ENCODE data around the gene C6orf89. TPM values are rescaled to one million over a fixed set of nuclear protein-coding genes. Genes with fewer than 3 reads are reported as not detected.

Gene C6orf89
- polyA plus RNA-seq, 1 donor (not counting 4 experiments of a cell fraction or from before 2014, with no cell fraction given) = 29.0 TPM

DNA sequence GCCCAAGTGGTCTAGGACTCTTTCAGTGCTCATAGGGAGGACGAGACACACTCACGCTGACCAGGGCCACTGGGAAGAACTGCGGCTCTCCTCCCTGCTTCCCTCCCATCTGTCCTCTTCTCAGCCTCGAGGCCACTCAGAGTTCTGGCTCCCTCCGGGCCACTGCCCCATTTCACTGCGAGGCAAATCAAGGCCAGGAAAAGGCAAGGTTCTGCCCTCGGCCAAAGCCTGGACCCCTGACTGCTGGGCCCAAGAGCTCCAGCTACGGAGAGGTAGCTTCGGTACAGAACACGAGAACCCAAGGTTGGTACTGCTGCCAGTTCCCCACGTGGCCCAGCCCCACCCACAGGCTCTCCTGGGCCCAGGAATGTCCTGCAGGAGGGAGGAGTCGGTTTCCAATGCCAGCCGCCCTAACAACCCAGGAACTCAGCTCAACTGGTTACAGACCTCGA, 83.5 kb downstream of the C6orf89 start:
- Histone ChIP-seq H3K9me3 (ENCODE audit: control insufficient read depth, low read depth, low read length) (no peaks in the 10 kb centered on the region), H3K27ac (ENCODE audit: control insufficient read depth, insufficient read depth, low read length) (no peak overlapping the region)

DNA sequence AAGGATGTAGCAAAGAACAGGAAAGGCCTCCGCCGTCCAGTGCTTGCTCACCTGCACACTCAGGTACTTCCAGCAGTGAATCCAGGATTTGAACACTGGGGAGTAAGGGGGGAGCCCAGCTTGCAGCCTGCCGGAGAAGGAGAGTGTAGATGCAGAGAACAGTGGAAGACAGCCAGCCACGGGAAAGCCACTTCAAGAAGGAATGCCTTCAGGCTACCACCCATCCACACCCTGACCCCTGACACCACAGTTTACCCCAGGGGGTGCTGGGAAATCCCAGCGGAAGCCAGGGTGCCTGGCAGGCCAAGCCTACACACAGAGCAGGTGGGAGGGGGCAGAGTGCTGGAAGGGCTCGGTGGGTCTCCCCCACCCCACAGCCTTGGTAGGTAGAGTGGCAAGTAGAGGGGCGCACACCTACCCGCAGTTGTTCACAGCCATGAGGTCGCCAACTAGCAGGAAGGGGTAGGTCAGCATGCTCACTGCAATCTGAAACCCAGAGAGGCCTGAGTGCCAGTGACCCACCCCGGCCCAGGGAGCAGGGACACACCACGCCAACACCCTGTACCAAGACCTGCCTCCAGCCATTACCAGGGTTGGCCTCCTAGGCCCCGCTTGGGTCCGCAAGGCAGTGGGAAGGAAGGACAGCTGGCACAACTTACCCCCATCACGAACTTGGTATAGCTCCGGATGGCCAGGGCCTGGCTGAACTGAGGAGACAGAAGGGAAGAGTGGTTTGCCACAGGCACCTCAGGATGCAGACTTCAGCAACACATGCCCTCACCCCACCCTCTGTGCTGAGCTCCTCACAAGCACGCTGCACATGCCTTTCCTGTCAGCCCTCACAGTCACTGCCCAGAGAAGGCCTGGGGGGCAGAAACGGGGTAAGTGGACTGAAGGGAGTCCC, 84.5 kb downstream of the C6orf89 start:
- peaks cover 35% of the 10 kb centered on the region for H3K4me1 ChIP-seq (ENCODE audit: control insufficient read depth, extremely low read depth, insufficient read depth, low read length)
- H3K27ac ChIP-seq (ENCODE audit: control insufficient read depth, insufficient read depth, low read length) = no peak overlapping the region
- H2AFZ ChIP-seq (ENCODE audit: control insufficient read depth, low read length) = no peak overlapping the region
- no peak overlapping the region for H3K4me3 ChIP-seq (ENCODE audit: control insufficient read depth in 2 of 3, extremely low read depth in 1 of 3, insufficient read depth in 2 of 3, low read depth in 1 of 3, low read length in 3 of 3)
- no peaks in the 10 kb centered on the region for H3K27me3 ChIP-seq (ENCODE audit: control insufficient read depth, extremely low read depth, insufficient read depth, low read length)
- TF ChIP-seq EZH2 (IDR thresholded peaks at IDR 0.05; ENCODE audit: low read length) = no peak
- TF ChIP-seq, protein P1, sequence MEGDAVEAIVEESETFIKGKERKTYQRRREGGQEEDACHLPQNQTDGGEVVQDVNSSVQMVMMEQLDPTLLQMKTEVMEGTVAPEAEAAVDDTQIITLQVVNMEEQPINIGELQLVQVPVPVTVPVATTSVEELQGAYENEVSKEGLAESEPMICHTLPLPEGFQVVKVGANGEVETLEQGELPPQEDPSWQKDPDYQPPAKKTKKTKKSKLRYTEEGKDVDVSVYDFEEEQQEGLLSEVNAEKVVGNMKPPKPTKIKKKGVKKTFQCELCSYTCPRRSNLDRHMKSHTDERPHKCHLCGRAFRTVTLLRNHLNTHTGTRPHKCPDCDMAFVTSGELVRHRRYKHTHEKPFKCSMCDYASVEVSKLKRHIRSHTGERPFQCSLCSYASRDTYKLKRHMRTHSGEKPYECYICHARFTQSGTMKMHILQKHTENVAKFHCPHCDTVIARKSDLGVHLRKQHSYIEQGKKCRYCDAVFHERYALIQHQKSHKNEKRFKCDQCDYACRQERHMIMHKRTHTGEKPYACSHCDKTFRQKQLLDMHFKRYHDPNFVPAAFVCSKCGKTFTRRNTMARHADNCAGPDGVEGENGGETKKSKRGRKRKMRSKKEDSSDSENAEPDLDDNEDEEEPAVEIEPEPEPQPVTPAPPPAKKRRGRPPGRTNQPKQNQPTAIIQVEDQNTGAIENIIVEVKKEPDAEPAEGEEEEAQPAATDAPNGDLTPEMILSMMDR (optimal IDR thresholded peaks at IDR 0.05 in 1 of 3, IDR thresholded peaks at IDR 0.05 in 1 of 3, conservative IDR thresholded peaks at IDR 0.05 in 1 of 3; ENCODE audit: extremely low read depth in 1 of 3, insufficient read depth in 2 of 3, low read length in 3 of 3) = no peak
- H3K9ac ChIP-seq (ENCODE audit: control insufficient read depth, extremely low read depth, insufficient read depth, low read length) = no peak overlapping the region
- FAIRE-seq (no peak), DNase-seq (ENCODE audit: low read depth, low spot score) (no peak)
- dilution Hi-C loops (cut with MboI; ENCODE audit: extremely low pct_ligation_motif_present, low sequenced_read_pairs) = no loop called here
- no peaks in the 10 kb centered on the region for H3K79me2 ChIP-seq (ENCODE audit: control insufficient read depth, insufficient read depth, low read length)
- no peaks in the 10 kb centered on the region for H3K9me3 ChIP-seq (ENCODE audit: control insufficient read depth, low read depth, low read length)
- no peaks in the 10 kb centered on the region for H4K20me1 ChIP-seq (ENCODE audit: control insufficient read depth, extremely low read depth, insufficient read depth, low read length)
- H3K36me3 ChIP-seq (ENCODE audit: control insufficient read depth in 2 of 2, extremely low read depth in 1 of 2, insufficient read depth in 2 of 2, low read length in 2 of 2) = peaks cover 34 to 59% of the 10 kb centered on the region in 2 experiments
- H3K9me1 ChIP-seq (ENCODE audit: control insufficient read depth, extremely low read depth, insufficient read depth, low read length) = peaks cover 3% of the 10 kb centered on the region
- H3K4me2 ChIP-seq (ENCODE audit: control insufficient read depth, extremely low read depth, insufficient read depth, low read depth, low read length) = no peak overlapping the region

More for the DNA sequence above, 83.5 kb downstream of the C6orf89 start:
- no peaks in the 10 kb centered on the region for H3K27me3 ChIP-seq (ENCODE audit: control insufficient read depth, extremely low read depth, insufficient read depth, low read length)
- H3K4me1 ChIP-seq (ENCODE audit: control insufficient read depth, extremely low read depth, insufficient read depth, low read length) = peaks cover 35% of the 10 kb centered on the region
- no peaks in the 10 kb centered on the region for H4K20me1 ChIP-seq (ENCODE audit: control insufficient read depth, extremely low read depth, insufficient read depth, low read length)
- no peak overlapping the region for H3K9ac ChIP-seq (ENCODE audit: control insufficient read depth, extremely low read depth, insufficient read depth, low read length)
- H3K4me2 ChIP-seq (ENCODE audit: control insufficient read depth, extremely low read depth, insufficient read depth, low read depth, low read length) = no peak overlapping the region
- H3K4me3 ChIP-seq (ENCODE audit: control insufficient read depth in 2 of 3, extremely low read depth in 1 of 3, insufficient read depth in 2 of 3, low read depth in 1 of 3, low read length in 3 of 3) = no peak overlapping the region
- no peak overlapping the region for H2AFZ ChIP-seq (ENCODE audit: control insufficient read depth, low read length)
- H3K79me2 ChIP-seq (ENCODE audit: control insufficient read depth, insufficient read depth, low read length) = no peaks in the 10 kb centered on the region
- FAIRE-seq = no peak
- peaks cover 28 to 56% of the 10 kb centered on the region in 2 experiments for H3K36me3 ChIP-seq (ENCODE audit: control insufficient read depth in 2 of 2, extremely low read depth in 1 of 2, insufficient read depth in 2 of 2, low read length in 2 of 2)
- H3K9me1 ChIP-seq (ENCODE audit: control insufficient read depth, extremely low read depth, insufficient read depth, low read length) = peaks cover 3% of the 10 kb centered on the region
- TF ChIP-seq, protein P1 (optimal IDR thresholded peaks at IDR 0.05 in 1 of 3, IDR thresholded peaks at IDR 0.05 in 1 of 3, conservative IDR thresholded peaks at IDR 0.05 in 1 of 3; ENCODE audit: extremely low read depth in 1 of 3, insufficient read depth in 2 of 3, low read length in 3 of 3) = no peak
- no peak for TF ChIP-seq EZH2 (IDR thresholded peaks at IDR 0.05; ENCODE audit: low read length)
- no peak for DNase-seq (ENCODE audit: low read depth, low spot score)
- dilution Hi-C loops (cut with MboI; ENCODE audit: extremely low pct_ligation_motif_present, low sequenced_read_pairs) = no loop called here

All from keratinocyte (primary cell).